VCaP (cell line): Measurements from ENCODE around the gene SLC43A2.
A peak's percentile ranks its signal among the peaks of the same experiment; 100 is the strongest.

ENCODE experiments used
- H3K27ac ChIP-seq: fragments of 450-650 bp; 2 replicates; pipeline ENCODE4 v1.5.1; 2017
- TF ChIP-seq, protein P1 (sequence below): fragments of 450-650 bp; conservative IDR thresholded peaks from 2 replicates; pipeline ENCODE4 v1.5.1; 2017; ENCODE audit warnings: mild to moderate bottlenecking, moderate library complexity

SLC43A2 gene

DNA sequence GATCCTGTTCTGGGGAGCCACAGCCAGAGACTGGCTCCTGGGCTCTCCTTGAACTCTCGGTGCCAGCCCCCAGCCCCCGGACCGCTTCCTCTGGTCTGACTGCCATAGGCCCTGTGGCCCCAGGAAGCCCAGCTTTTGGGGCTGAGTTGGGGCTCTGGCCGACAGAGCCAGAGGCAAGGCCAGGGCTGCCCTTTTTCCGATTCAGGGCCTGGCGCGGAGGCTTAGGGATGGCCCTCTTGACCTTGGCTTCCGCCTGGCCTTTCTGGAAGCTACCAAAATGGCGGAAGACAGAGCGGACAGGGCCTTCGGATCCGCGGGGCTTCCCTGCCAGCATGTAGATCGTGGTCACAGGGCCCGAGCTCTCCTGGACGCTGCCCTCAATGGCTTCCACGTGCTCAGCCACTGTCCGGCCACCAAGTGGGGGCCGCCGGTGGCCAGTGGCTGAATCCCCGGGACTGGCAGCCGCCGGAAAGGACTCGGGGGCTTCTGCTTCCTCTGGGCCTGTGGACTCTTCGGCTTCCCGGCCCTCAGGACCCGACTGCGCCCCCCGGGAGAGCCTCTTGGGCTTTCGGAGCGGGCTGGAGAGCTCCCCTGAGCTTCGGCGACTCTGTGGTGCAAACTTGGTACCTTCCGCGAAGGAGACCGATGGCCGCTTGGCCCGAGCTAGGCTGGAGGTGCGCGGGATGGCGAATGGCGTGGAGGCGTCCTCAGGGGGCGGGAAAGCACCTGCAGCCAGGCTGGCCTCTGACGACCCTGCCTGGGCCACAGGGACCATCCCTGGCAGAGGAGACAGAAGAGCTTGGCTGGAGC is 6.4 kb upstream of the SLC43A2 start:
- TF ChIP-seq, protein P1, sequence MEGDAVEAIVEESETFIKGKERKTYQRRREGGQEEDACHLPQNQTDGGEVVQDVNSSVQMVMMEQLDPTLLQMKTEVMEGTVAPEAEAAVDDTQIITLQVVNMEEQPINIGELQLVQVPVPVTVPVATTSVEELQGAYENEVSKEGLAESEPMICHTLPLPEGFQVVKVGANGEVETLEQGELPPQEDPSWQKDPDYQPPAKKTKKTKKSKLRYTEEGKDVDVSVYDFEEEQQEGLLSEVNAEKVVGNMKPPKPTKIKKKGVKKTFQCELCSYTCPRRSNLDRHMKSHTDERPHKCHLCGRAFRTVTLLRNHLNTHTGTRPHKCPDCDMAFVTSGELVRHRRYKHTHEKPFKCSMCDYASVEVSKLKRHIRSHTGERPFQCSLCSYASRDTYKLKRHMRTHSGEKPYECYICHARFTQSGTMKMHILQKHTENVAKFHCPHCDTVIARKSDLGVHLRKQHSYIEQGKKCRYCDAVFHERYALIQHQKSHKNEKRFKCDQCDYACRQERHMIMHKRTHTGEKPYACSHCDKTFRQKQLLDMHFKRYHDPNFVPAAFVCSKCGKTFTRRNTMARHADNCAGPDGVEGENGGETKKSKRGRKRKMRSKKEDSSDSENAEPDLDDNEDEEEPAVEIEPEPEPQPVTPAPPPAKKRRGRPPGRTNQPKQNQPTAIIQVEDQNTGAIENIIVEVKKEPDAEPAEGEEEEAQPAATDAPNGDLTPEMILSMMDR: no peak

DNA sequence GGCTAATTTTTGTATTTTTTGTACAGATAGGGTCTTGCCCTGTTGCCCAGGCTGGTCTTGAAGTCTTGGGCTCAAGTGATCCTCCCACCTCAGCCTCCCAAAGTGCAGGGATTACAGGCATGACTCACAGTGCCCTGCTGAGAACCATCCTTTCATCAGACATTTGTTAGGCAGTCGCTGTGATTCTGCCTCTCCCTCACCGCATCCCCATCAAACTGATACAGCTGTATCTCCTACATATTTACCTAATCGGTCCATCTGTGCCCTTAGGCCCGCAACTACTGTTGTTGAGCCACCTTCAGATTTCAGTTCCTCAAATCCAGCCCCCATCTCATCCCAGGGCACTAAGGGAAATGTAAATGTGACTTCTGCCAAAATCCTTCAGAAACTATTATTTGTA is 2.0 kb upstream of the SLC43A2 start:
- TF ChIP-seq, protein P1: no peak
- no peak overlapping the region for H3K27ac ChIP-seq

More for the DNA sequence above, 6.4 kb upstream of the SLC43A2 start:
- no peak overlapping the region for H3K27ac ChIP-seq

DNA sequence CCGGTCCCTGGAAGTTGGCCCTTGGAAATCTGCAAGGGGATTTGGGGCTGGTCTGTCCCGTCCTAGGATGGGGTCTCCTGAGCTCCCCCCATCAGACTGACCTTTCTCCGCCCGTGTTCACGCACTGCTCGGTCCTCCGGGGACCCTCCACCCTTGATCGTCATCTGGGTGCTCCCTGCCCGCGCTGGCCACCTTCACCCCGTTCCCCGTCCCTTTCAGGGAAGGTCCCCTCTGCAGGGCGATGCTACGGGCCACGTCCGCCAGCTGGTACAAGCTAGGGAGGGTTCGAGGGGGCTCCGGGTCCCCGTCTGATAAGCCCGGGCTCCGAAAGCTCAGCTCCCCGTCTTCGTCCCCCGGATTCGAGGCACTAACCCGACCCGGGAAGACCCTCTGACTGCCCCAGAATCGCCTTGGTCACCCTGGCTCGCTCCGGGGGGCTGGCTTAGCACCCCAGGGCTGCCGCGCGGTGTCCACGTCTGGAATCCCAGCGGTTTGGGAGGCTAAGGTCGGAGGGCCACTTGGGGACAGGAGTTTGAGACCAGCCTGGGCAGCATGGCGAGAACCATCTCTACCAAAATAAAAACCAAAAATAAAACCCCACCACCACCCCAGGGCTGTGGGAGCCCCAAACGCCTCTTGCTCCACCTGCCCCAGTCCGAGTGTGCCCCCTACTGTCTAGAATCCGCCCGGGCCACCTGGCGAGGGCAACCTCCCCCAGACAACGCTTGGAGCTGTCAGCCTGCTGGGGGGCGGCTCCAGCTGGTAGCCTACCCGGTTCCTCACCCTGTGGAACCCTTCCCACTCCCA is 1.1 kb upstream of the SLC43A2 start:
- peak overlapping the region; percentile 93 for H3K27ac ChIP-seq

DNA sequence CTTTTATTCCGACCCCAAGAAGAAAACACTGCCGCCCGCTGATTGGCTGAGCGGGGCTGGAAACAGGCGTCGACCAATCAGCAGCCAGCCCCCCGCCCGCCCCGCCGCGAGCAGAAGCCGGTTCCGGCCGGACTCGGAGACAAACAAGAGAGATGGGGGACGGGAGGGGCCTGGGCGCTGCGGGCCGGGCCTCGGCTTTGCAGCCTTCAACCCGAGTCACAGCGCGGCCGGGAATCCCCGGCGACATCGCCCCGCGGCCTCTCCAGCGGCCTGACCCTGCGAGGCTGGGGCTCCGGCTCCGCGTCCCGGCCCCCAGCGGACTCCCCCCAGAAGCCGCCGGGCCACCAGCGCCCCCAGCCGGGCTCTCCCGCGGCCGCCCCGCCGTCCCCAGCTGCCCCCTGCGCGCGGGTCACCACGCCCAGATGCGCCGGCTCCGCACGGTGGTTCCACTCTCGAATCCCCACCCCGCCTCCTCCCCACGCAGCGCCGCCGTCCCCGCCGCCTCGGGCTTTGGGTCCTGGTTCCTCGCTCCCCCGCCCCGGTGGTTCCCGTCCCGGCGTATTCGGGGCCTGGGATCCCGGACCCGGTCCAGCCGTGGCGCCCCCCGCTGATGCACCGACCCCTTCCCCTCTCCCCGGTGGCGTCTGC is 346 bp upstream of the SLC43A2 start:
- TF ChIP-seq, protein P1: peak; percentile 68
- peak overlapping the region; percentile 93 for H3K27ac ChIP-seq

More for the DNA sequence above, 1.1 kb upstream of the SLC43A2 start:
- TF ChIP-seq, protein P1: peak; percentile 81

DNA sequence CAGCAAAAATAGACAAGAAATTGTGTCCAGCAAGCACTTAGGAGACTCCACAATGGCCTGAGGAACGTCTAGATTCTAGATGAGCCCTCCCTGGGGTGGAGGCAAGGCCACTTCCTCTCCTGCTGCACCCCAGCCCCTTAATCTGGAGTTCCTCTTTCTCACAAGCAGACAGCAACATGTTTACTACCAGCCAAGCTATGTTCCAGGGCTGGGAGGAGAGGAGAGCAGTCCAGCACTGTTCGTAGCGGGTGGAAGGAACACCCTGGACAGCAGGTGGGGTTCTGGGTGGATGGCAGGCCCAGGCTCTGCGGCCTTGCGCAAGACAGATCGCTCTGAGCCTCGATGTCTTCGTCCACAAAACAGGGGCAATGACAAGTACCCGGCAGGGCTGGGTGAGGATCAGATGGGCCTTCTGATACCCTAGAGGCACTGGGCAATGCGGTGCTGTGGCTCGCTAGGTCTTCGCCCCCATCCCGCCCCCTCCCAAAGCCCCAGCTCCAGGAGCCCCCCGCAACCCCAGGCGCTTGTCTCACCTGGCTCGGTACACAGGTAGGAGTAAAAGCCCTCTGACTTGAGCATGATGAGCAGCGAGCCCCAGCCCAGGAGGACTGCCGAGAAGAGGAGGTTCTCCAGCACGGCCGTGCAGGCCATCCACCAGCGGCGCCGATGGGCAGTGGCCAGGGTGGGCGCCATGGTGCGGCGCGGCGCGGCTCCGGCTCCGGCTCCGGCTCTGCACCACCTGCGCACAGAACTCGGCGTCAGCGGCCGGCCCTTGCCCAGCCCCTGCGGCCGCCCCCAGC is 1.3 kb downstream of the SLC43A2 start:
- peak overlapping the region; percentile 93 for H3K27ac ChIP-seq
- TF ChIP-seq, protein P1: no peak

- H3K27ac ChIP-seq: no peak overlapping the region
- TF ChIP-seq, protein P1: no peak
Observed at GRCh38 chr17:1626333-1626732, 2.3 kb downstream of the SLC43A2 start.
